ENCODE data around the gene RSPO3. TPM values are rescaled to one million over a fixed set of nuclear protein-coding genes. Genes with fewer than 3 reads are reported as not detected.

RSPO3 gene
- total RNA-seq, 1 donor from 2014 or later: 2.6 TPM

DNA sequence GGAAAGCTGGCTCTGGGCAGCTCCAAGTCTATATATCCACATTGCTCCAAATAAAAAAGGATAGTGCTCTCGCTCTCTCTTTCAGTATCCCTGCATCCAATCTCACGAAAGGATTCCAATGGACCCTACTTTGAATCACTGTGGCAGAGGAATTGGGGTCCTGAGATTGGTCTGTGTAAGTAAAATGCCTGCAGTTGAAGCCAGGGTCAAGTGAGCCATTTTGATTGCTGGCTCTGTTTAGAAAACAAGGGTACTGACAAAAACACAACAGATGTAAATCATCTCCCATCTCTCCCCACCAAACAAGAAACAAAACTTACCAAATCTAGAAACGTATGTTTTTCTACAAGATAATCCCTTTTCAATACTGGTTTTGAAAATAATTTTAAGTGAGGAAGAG, 45.6 kb downstream of the RSPO3 start:
- H3K9me3 ChIP-seq (ENCODE audit: insufficient read depth, low read depth, low read length): no peaks in the 10 kb centered on the region
- no peak overlapping the region for H3K9ac ChIP-seq (ENCODE audit: low read length)
- H3K27me3 ChIP-seq (ENCODE audit: insufficient read depth, low read length): no peaks in the 10 kb centered on the region
- H2AFZ ChIP-seq (ENCODE audit: low read depth, low read length): no peak overlapping the region
- no peaks in the 10 kb centered on the region for H3K79me2 ChIP-seq (ENCODE audit: insufficient read depth, low read length)
- FAIRE-seq (no peak), DNase-seq (ENCODE audit: low read depth) (no peak)
- Mint-ChIP-seq H3K9me3 (ENCODE audit: unreplicated experiment) (peaks cover 2% of the 10 kb centered on the region), H3K4me1 (ENCODE audit: low read depth, unreplicated experiment) (peaks cover 6% of the 10 kb centered on the region), H3K27me3 (ENCODE audit: low read depth, unreplicated experiment) (no peaks in the 10 kb centered on the region), H3K27ac (ENCODE audit: unreplicated experiment) (no peak overlapping the region), H3K36me3 (ENCODE audit: low read depth, unreplicated experiment) (no peaks in the 10 kb centered on the region), H3K4me3 (ENCODE audit: unreplicated experiment) (no peak overlapping the region)
- no peaks in the 10 kb centered on the region for H3K36me3 ChIP-seq (ENCODE audit: insufficient read depth, low read length)
- no peaks in the 10 kb centered on the region for H3K4me1 ChIP-seq (ENCODE audit: insufficient read depth, low read length)
- no peak overlapping the region for H3K4me3 ChIP-seq (ENCODE audit: insufficient read depth, low read depth, low read length)
- TF ChIP-seq CTCF (IDR thresholded peaks at IDR 0.05; ENCODE audit: insufficient read depth, low read depth, low read length) (no peak), EZH2 (IDR thresholded peaks at IDR 0.05; ENCODE audit: insufficient read depth, low read length) (no peak)
- H3K27ac ChIP-seq (ENCODE audit: low read depth, low read length): no peak overlapping the region
- no peak overlapping the region for H3K4me2 ChIP-seq (ENCODE audit: low read length)
- no peaks in the 10 kb centered on the region for H4K20me1 ChIP-seq (ENCODE audit: insufficient read depth, low read length)

GRCh38 chr6:127164565-127164964, 46.1 kb downstream of the RSPO3 start:
- TF ChIP-seq EZH2 (IDR thresholded peaks at IDR 0.05; ENCODE audit: insufficient read depth, low read length) (no peak), CTCF (IDR thresholded peaks at IDR 0.05; ENCODE audit: insufficient read depth, low read depth, low read length) (no peak)
- Mint-ChIP-seq H3K4me3 (ENCODE audit: unreplicated experiment) (no peak overlapping the region), H3K4me1 (ENCODE audit: low read depth, unreplicated experiment) (peaks cover 6% of the 10 kb centered on the region), H3K27ac (ENCODE audit: unreplicated experiment) (no peak overlapping the region), H3K9me3 (ENCODE audit: unreplicated experiment) (peaks cover 2% of the 10 kb centered on the region), H3K36me3 (ENCODE audit: low read depth, unreplicated experiment) (no peaks in the 10 kb centered on the region), H3K27me3 (ENCODE audit: low read depth, unreplicated experiment) (no peaks in the 10 kb centered on the region)
- no peaks in the 10 kb centered on the region for H4K20me1 ChIP-seq (ENCODE audit: insufficient read depth, low read length)
- H3K4me1 ChIP-seq (ENCODE audit: insufficient read depth, low read length): no peaks in the 10 kb centered on the region
- no peaks in the 10 kb centered on the region for H3K36me3 ChIP-seq (ENCODE audit: insufficient read depth, low read length)
- no peak overlapping the region for H3K27ac ChIP-seq (ENCODE audit: low read depth, low read length)
- no peaks in the 10 kb centered on the region for H3K79me2 ChIP-seq (ENCODE audit: insufficient read depth, low read length)
- H3K9ac ChIP-seq (ENCODE audit: low read length): no peak overlapping the region
- no peak for DNase-seq (ENCODE audit: low read depth)
- no peak overlapping the region for H2AFZ ChIP-seq (ENCODE audit: low read depth, low read length)
- no peaks in the 10 kb centered on the region for H3K9me3 ChIP-seq (ENCODE audit: insufficient read depth, low read depth, low read length)
- no peaks in the 10 kb centered on the region for H3K27me3 ChIP-seq (ENCODE audit: insufficient read depth, low read length)
- H3K4me3 ChIP-seq (ENCODE audit: insufficient read depth, low read depth, low read length): no peak overlapping the region
- no peak for FAIRE-seq
- H3K4me2 ChIP-seq (ENCODE audit: low read length): no peak overlapping the region

- H3K36me3 Mint-ChIP-seq (ENCODE audit: low read depth, unreplicated experiment): no peaks in the 10 kb centered on the region
- no peaks in the 10 kb centered on the region for H3K27me3 Mint-ChIP-seq (ENCODE audit: low read depth, unreplicated experiment)
- H3K4me1 Mint-ChIP-seq (ENCODE audit: low read depth, unreplicated experiment): peaks cover 19% of the 10 kb centered on the region
- Histone ChIP-seq H4K20me1 (ENCODE audit: insufficient read depth, low read length) (no peaks in the 10 kb centered on the region), H3K9ac (ENCODE audit: low read length) (no peak overlapping the region), H3K79me2 (ENCODE audit: insufficient read depth, low read length) (no peaks in the 10 kb centered on the region), H3K36me3 (ENCODE audit: insufficient read depth, low read length) (no peaks in the 10 kb centered on the region), H2AFZ (ENCODE audit: low read depth, low read length) (no peak overlapping the region), H3K4me2 (ENCODE audit: low read length) (no peak overlapping the region), H3K9me3 (ENCODE audit: insufficient read depth, low read depth, low read length) (no peaks in the 10 kb centered on the region), H3K4me1 (ENCODE audit: insufficient read depth, low read length) (no peaks in the 10 kb centered on the region), H3K4me3 (ENCODE audit: insufficient read depth, low read depth, low read length) (no peak overlapping the region), H3K27me3 (ENCODE audit: insufficient read depth, low read length) (no peaks in the 10 kb centered on the region), H3K27ac (ENCODE audit: low read depth, low read length) (no peak overlapping the region)
- FAIRE-seq (no peak), DNase-seq (ENCODE audit: low read depth) (no peak)
- H3K4me3 Mint-ChIP-seq (ENCODE audit: unreplicated experiment): no peak overlapping the region
- H3K27ac Mint-ChIP-seq (ENCODE audit: unreplicated experiment): no peak overlapping the region
- no peaks in the 10 kb centered on the region for H3K9me3 Mint-ChIP-seq (ENCODE audit: unreplicated experiment)
- TF ChIP-seq EZH2 (IDR thresholded peaks at IDR 0.05; ENCODE audit: insufficient read depth, low read length) (no peak), CTCF (IDR thresholded peaks at IDR 0.05; ENCODE audit: insufficient read depth, low read depth, low read length) (no peak)
Observed at GRCh38 chr6:127173156-127173940, 54.9 kb downstream of the RSPO3 start.
